GM21576 (cell line): ENCODE measurements around the gene GSK3A.
A peak's percentile ranks its signal among the peaks of the same experiment; 100 is the strongest.

Experiments
- ATAC-seq: cut with Tn5 transposase; IDR thresholded peaks from one replicate; pipeline ENCODE4 v1.9.1; 2021; ENCODE audit warnings: mild to moderate bottlenecking, moderate library complexity; ENCODE audit not compliant: unreplicated experiment

The GSK3A gene

DNA sequence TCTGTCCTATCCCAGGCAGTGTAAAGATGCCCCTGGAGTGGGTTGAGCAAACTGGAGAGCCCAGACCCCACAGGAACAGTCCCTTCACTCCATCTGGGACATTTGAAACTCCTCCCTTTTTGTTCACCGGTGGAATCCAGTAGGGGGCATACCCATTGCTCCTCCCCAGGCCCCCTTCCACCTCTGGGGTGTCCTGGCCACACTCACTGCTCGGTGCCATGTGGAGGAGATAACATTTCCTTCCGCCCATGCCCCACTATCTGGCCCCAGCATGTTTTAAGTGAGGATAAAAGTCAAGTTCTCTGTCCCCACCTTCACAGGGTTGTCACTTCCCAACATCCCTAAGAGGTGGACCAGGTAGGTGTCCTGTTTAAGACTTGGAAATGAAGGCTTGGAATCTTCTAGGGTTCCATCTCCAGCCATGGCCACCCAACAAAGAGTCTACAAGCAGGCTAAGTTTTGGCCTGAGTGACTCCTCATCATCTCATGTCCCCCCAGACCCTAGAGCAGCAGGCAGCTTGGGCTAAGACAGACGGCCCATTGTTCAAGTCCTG is 13.0 kb downstream of the GSK3A start:
- ATAC-seq: no peak

DNA sequence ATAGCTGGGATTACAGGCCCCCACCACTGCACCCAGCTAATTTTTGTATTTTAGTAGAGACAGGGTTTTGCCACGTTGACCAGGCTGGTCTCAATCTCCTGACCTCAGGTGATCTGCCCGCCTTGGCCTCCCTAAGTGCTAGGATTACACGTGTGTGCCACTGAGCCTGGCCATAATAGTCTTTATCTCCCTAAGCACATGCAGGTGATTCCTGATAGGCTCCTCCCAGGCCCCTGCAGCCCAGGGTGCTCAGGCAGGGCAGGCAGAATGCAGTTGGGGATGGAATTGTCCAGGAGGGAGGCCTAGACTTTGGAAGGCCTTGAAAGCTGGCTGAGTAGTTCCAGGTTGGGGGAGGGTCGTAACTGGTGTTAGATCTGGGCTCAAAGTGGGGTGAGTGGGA is 13.8 kb downstream of the GSK3A start:
- no peak for ATAC-seq

DNA sequence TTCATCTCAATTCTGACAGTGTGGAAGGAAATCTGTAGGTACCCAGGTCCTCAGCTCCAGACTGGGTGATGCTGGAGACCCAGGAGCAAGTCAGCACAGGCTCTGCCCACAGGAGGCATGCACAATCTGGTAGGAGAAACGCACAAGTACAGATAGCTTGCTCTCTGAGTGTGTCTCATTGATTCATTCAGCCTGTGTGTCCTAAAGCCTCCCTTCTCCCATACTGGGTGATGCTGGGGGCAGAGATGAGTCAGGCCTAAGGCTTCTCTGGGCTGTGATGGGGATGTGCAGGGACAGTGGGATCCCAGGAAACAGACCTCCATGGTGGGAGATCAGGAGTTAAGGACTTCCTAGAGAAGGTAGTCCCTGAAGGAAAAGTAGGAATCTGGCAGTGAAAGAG is 15.5 kb downstream of the GSK3A start:
- ATAC-seq: no peak

DNA sequence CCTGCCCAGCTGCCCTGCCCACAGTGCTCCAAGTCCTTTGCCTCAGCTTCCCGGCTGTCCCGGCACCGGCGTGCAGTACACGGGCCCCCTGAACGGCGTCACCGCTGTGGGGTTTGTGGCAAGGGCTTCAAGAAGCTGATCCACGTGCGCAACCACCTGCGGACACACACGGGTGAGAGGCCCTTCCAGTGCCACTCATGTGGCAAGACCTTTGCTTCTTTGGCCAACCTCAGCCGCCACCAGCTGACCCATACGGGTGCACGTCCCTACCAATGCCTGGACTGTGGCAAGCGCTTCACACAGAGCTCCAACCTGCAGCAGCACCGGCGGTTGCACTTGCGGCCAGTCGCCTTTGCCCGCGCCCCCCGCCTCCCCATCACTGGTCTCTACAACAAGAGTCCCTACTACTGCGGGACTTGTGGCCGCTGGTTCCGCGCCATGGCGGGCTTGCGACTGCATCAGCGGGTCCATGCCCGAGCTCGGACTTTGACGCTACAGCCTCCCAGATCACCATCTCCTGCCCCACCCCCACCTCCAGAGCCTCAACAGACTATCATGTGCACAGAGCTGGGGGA is 16.6 kb downstream of the GSK3A start:
- no peak for ATAC-seq

- ATAC-seq: no peak
These were observed 17.3 kb downstream of the GSK3A start for GRCh38 chr19:42224940-42225717.

DNA sequence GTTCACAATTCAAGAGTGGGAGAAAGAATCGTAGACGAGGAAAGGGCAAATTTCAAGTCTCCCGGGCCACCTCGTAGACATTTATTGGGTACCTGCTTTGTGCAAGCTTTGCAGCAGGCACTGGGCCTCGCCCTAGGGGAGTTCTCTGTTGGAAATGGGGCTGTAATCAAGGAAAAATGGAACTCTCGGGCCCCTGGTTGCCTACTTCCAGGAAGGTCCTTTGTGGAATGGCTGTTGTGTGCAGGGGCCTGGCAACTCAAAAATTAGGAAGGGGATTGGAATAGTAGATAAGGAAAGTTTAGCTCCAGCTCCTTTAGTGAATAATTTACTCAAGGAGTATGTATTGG is 21.7 kb downstream of the GSK3A start:
- ATAC-seq: no peak

- ATAC-seq: peak; percentile 67
These were observed 22.3 kb downstream of the GSK3A start, which contains the start of gene ZNF526 for GRCh38 chr19:42219812-42220750. ZNF526 (plus strand) TSS chr19:42220312; CDS start chr19:42224404, 4,092 bp downstream.

- peak; percentile 66 for ATAC-seq
These were observed 24.6 kb downstream of the GSK3A start, which contains the start of gene DEDD2 for GRCh38 chr19:42217520-42218437. DEDD2 (minus strand) TSS chr19:42217677; CDS start chr19:42217007, 670 bp downstream.

DNA sequence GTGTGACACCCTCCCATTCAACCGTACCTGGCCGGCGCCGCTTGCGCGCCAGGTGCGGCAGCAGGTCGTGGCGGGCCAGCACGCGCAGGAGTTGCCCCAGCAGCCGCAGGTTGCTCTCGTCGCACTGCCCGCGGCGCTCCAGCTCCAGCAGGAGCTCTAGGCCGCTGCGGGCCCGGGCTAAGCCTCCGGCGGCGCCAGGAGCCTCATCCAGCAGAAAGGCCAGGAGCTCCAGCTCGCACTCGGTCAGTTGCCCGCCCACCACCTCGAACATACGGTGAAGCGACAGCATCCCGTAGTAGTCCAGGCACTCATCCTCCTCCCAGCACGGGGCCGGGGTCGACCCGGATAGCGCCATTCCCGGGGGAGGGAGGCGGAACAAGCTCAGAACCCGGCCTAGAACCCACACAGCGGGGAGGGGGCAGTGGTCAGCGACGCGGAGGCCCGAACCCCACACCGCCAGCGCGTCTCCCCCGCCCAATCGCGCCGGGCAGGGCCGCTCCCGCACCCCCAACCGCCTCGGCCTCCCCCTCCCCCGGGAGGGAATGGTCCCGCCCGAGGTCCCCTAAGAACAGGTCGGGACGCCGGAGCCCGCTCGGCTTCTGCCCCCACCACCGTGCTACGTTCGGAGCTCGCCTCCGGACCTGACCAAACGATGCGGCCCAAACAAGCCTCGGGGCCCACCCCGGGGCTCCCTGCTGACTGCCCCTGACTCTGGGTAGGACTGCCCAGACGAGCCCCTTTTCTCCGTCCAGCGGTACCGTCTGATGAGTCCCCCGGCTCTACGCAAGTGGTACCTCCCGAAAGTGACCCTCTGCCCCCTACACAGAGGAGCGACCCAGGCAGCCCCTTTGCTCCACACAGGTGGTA is 25.5 kb downstream of the GSK3A start:
- peak; percentile 3 for ATAC-seq

DNA sequence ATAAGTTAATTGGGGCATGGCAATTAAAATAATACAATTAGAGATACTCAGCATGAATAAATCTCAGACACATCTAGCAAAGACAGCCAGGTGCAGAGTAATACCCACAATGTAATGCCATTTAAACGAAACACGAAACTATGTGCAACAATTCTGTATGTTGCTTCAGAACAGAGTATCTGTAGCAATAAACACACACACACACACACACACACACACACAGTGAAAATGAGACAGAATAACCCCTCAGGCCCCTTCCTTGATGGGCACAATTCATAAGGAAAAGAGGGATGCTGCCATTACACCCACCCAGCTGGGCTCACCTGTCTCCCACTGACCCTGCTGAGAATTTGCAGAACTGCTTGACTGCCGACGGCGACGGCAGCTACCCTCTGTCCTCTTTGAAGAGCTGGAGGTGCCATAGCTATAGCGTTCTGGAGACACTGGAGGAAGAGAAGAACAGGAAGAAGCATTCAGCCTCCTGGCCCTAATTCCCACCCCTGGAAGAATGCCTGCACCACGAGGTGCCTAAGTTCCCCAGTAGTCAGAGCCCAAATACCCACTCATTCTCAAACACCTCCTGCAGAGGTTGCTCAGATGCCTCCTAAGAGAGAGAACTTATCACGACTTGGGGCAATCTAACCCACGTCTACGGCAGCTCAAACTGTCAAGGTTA is 27.5 kb downstream of the GSK3A start:
- no peak for ATAC-seq

- no peak for ATAC-seq
These were observed 29.5 kb downstream of the GSK3A start for GRCh38 chr19:42212886-42213285.

GRCh38 chr19:42208612-42209011 is 33.8 kb downstream of the GSK3A start:
- no peak for ATAC-seq

- no peak for ATAC-seq
These were observed 34.6 kb downstream of the GSK3A start for GRCh38 chr19:42207767-42208271.

DNA sequence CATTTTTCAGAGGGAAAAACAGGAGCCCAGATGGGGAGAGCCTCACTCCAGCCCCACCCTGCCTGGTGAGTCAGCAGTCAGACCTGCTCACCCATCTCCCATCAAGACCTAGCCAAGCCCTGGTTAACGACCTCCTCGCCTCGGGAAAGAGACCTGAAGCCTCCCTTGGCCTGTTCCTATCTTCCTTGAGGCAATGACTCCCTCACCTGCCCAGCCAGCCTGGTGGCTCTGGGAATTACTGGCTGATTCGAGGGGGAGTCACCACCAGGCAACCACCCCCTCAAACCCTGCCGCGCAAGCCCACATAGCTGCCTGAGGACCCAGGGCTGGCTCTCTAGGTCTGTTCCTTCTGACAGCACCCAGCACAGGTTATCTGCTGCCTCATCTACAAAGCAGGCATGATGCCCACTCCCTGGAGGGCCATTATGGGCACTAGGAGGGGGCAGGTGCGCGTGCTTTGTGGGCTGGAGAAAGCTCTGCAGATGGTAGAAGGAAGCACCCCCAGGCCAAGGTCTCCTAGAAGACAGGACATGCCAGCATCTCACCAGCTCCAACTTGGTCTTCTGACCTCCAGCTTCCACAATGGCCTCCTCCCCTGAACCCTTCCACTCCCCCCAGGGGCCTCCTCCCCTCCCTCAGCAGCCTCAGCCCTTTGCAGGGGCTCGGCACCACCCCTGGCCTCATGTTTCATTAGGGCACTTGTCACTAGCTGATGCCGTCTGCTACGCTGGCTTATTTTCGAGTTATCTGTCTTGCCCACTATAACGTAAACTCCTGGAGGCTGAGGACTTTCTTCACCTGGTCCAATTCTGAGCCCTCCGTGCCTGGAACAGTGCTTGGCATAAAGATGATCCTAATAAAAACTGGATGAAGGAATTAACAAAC is 35.3 kb downstream of the GSK3A start:
- no peak for ATAC-seq

- no peak for ATAC-seq
These were observed 37.7 kb downstream of the GSK3A start for GRCh38 chr19:42204664-42205063.

DNA sequence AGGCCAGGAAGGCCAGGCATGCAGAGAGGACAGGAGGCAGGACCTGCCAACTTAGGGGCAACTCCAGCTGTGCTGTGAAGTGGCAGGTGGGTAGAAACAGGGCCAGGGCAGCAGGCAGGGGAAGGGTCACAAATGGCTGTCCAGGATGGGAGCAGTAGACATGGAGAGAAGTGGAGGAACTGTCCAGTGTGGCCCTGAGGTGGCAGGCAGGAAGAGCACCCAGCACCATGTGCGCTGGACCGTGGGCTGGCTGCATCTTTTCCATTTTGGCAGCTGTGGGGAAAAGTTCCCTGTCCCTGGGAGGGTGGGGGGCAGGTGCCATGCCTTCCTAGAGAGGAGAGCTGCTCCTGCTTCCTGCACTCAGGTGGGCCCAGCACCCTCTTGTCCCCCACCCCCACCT is 38.7 kb downstream of the GSK3A start:
- no peak for ATAC-seq

DNA sequence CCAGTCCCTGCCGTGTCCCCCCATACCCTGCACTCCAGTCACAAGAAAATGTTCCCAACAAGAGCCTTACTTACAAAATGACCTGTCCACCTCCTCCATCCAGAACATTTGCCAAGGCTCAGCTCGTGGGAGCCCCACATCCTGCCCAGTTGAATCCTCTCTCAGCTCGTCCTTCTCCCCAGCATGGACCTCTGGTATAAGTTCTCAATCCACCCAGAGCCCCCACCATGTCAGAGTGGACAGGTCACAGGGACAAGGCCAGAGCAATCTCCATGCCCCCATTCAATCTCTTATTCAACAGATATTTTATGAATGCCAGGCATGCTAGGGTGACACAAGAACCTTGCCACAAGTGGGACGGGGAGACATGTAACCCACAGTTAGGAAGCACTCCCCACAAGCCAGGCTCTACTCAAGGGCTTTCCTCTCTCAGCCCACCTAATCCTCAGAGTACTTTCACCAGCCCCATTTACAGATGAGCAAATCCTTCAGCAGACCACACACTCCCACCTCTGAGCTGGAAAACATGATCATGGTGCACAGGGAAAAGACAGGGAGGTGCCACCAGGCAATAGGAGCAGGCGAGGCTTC is 40.0 kb downstream of the GSK3A start:
- ATAC-seq: no peak
